ACC112 (cell line): Measurements from ENCODE around the gene ETFB.
"Not testable (repeated sequence)": the region's sequence is repeated elsewhere in the genome, so short reads cannot be mapped to it uniquely, and the experiment has no call there.

Experiments
- H2AFZ ChIP-seq: fragments of 200-600 bp; sonication (generic); one replicate; pipeline ENCODE4 v1.6.0; 2017; ENCODE audit warnings: antibody characterized with exemption, low read length; ENCODE audit not compliant: unreplicated experiment
- H3K27ac ChIP-seq: fragments of 200-600 bp; sonication (generic); 2 replicates; pipeline ENCODE4 v1.5.1; 2014; ENCODE audit warnings: low read depth, mild to moderate bottlenecking, antibody characterized with exemption, low read length, moderate library complexity
- H3K27me3 ChIP-seq: fragments of 200-600 bp; sonication (generic); 2 replicates; pipeline ENCODE4 v1.6.1; 2014; ENCODE audit warnings: mild to moderate bottlenecking, antibody characterized with exemption, low read length, moderate library complexity, mixed read lengths; ENCODE audit not compliant: insufficient read depth
- H3K36me3 ChIP-seq: fragments of 200-600 bp; sonication (generic); 2 replicates; pipeline ENCODE4 v1.6.1; 2016; ENCODE audit warnings: mild to moderate bottlenecking, antibody characterized with exemption, low read length, moderate library complexity, mixed read lengths; ENCODE audit not compliant: insufficient read depth
- H3K4me1 ChIP-seq: fragments of 200-600 bp; sonication (generic); one replicate; pipeline ENCODE4 v1.6.1; 2016; ENCODE audit warnings: low read length, mixed read lengths; ENCODE audit not compliant: insufficient read depth, unreplicated experiment, control insufficient read depth
- H3K4me3 ChIP-seq: fragments of 200-600 bp; sonication (generic); 2 replicates; pipeline ENCODE4 v1.5.1; 2014; ENCODE audit warnings: mild to moderate bottlenecking, low read depth, low read length
- H3K79me2 ChIP-seq: fragments of 200-600 bp; sonication (generic); one replicate; pipeline ENCODE4 v1.6.0; 2016; ENCODE audit warnings: low read length; ENCODE audit not compliant: control insufficient read depth, unreplicated experiment, insufficient read depth

The ETFB gene

GRCh38 chr19:51365965-51366388, at the start of gene ETFB:
Gene ETFB (minus strand): TSS chr19:51366388. CDS start chr19:51366326, 62 bp downstream.
- H2AFZ ChIP-seq: peak within 1 kb of the TSS; percentile 59
- peaks cover 39% of the 10 kb centered on the region for H3K79me2 ChIP-seq
- H3K27me3 ChIP-seq: no peaks in the 10 kb centered on the region
- H3K4me3 ChIP-seq: peak within 1 kb of the TSS; percentile 82
- H3K36me3 ChIP-seq: no peaks in the 10 kb centered on the region
- peak within 1 kb of the TSS; percentile 89 for H3K27ac ChIP-seq
- H3K4me1 ChIP-seq: peaks cover 28% of the 10 kb centered on the region

GRCh38 chr19:51415187-51415586, 49.0 kb upstream of the ETFB start:
- H3K27me3 ChIP-seq: no peaks in the 10 kb centered on the region
- no peak overlapping the region for H2AFZ ChIP-seq
- H3K4me3 ChIP-seq: no peak overlapping the region
- H3K79me2 ChIP-seq: no peaks in the 10 kb centered on the region
- no peaks in the 10 kb centered on the region for H3K36me3 ChIP-seq
- no peak overlapping the region for H3K27ac ChIP-seq
- no peaks in the 10 kb centered on the region for H3K4me1 ChIP-seq

GRCh38 chr19:51410950-51411748, 45.0 kb upstream of the ETFB start:
- H2AFZ ChIP-seq: no peak overlapping the region
- H3K36me3 ChIP-seq: no peaks in the 10 kb centered on the region
- no peaks in the 10 kb centered on the region for H3K27me3 ChIP-seq
- H3K4me1 ChIP-seq: no peaks in the 10 kb centered on the region
- no peaks in the 10 kb centered on the region for H3K79me2 ChIP-seq
- no peak overlapping the region for H3K27ac ChIP-seq
- H3K4me3 ChIP-seq: no peak overlapping the region

GRCh38 chr19:51407511-51408131, 41.4 kb upstream of the ETFB start:
- H2AFZ ChIP-seq: no peak overlapping the region
- H3K4me3 ChIP-seq: no peak overlapping the region
- no peaks in the 10 kb centered on the region for H3K36me3 ChIP-seq
- H3K4me1 ChIP-seq: no peaks in the 10 kb centered on the region
- H3K79me2 ChIP-seq: no peaks in the 10 kb centered on the region
- no peaks in the 10 kb centered on the region for H3K27me3 ChIP-seq
- no peak overlapping the region for H3K27ac ChIP-seq

GRCh38 chr19:51402117-51402516, 35.9 kb upstream of the ETFB start:
- no peak overlapping the region for H3K4me3 ChIP-seq
- no peaks in the 10 kb centered on the region for H3K27me3 ChIP-seq
- H3K79me2 ChIP-seq: no peaks in the 10 kb centered on the region
- no peak overlapping the region for H2AFZ ChIP-seq
- no peaks in the 10 kb centered on the region for H3K36me3 ChIP-seq
- no peak overlapping the region for H3K27ac ChIP-seq
- no peaks in the 10 kb centered on the region for H3K4me1 ChIP-seq

- H2AFZ ChIP-seq, H3K27ac ChIP-seq: not testable (repeated sequence)
Observed at GRCh38 chr19:51399936-51400335, 33.7 kb upstream of the ETFB start.

GRCh38 chr19:51399231-51399630, 33.0 kb upstream of the ETFB start:
- Histone ChIP-seq H3K4me1 (no peaks in the 10 kb centered on the region), H3K27ac (no peak overlapping the region), H3K79me2 (peaks cover 4% of the 10 kb centered on the region), H3K4me3 (no peak overlapping the region), H2AFZ (no peak overlapping the region), H3K27me3 (no peaks in the 10 kb centered on the region), H3K36me3 (no peaks in the 10 kb centered on the region)

More at GRCh38 chr19:51399936-51400335, 33.7 kb upstream of the ETFB start:
- H3K27me3 ChIP-seq, H3K79me2 ChIP-seq, H3K36me3 ChIP-seq, H3K4me1 ChIP-seq, H3K4me3 ChIP-seq: not testable (repeated sequence)

- Histone ChIP-seq H2AFZ (peak overlapping the region; percentile 23), H3K79me2 (peaks cover 4% of the 10 kb centered on the region), H3K36me3 (no peaks in the 10 kb centered on the region), H3K27ac (no peak overlapping the region), H3K27me3 (no peaks in the 10 kb centered on the region), H3K4me3 (no peak overlapping the region), H3K4me1 (no peaks in the 10 kb centered on the region)
Observed at GRCh38 chr19:51398096-51398704, 32.0 kb upstream of the ETFB start.

GRCh38 chr19:51397453-51397852, 31.3 kb upstream of the ETFB start:
- H3K27ac ChIP-seq, H3K79me2 ChIP-seq, H3K36me3 ChIP-seq, H3K4me3 ChIP-seq, H3K4me1 ChIP-seq, H3K27me3 ChIP-seq: not testable (repeated sequence)
- peak overlapping the region; percentile 23 for H2AFZ ChIP-seq

- no peaks in the 10 kb centered on the region for H3K36me3 ChIP-seq
- H3K4me1 ChIP-seq: no peaks in the 10 kb centered on the region
- peaks cover 4% of the 10 kb centered on the region for H3K79me2 ChIP-seq
- H2AFZ ChIP-seq: no peak overlapping the region
- H3K4me3 ChIP-seq: no peak overlapping the region
- no peaks in the 10 kb centered on the region for H3K27me3 ChIP-seq
- H3K27ac ChIP-seq: no peak overlapping the region
Observed at GRCh38 chr19:51396175-51396574, 30.0 kb upstream of the ETFB start.
